Uterus (tissue), 4 donors: Measurements from ENCODE around the gene INS. TPM values are rescaled to one million over a fixed set of nuclear protein-coding genes. Genes with fewer than 3 reads are reported as not detected.
A peak's percentile ranks its signal among the peaks of the same experiment; 100 is the strongest.

ENCODE experiments used
- DNase-seq, 2 donors: peaks; one replicate each; pipeline ENCODE4 v3.0.0-alpha.2; 2019 to 2020
- H3K27ac ChIP-seq, 2 donors: fragments of 200-600 bp; sonication (generic); 1 replicate in 1 of 2; 2 replicates in 1 of 2; pipeline ENCODE4 v1.5.1; 2016 to 2018
- H3K27me3 ChIP-seq, 2 donors: fragments of 200-600 bp; sonication (generic); one replicate each; pipeline ENCODE4 v1.5.1; 2018 to 2019; ENCODE audit warnings: control low read depth in 1 of 2
- H3K36me3 ChIP-seq, 2 donors: fragments of 200-600 bp; sonication (generic); one replicate each; pipeline ENCODE4 v1.5.1; 2019; ENCODE audit warnings: control low read depth in 1 of 2
- H3K4me1 ChIP-seq, 2 donors: fragments of 200-600 bp; sonication (generic); one replicate each; pipeline ENCODE4 v1.5.1; 2018 to 2019; ENCODE audit warnings: control low read depth in 1 of 2
- H3K4me3 ChIP-seq, 2 donors: fragments of 200-600 bp; sonication (generic); 1 replicate in 1 of 2; 2 replicates in 1 of 2; pipeline ENCODE4 v1.5.1; 2018 to 2019; ENCODE audit warnings: mild to moderate bottlenecking in 1 of 2
- H3K9me3 ChIP-seq, 2 donors: fragments of 200-600 bp; sonication (generic); one replicate each; pipeline ENCODE4 v1.5.1; 2019; ENCODE audit warnings: control low read depth in 1 of 2
- POLR2A ChIP-seq, 2 donors: fragments of 450-650 bp; IDR thresholded peaks; one replicate each; pipeline ENCODE4 v1.6.1; 2016; ENCODE audit warnings: antibody characterized with exemption in 2 of 2, mild to moderate bottlenecking in 1 of 2, moderate library complexity in 1 of 2
- intact Hi-C: fragments of 100-400 bp; cut with DNase I; formaldehyde crosslinking; loops from one replicate; pipeline ENCODE4 v1.15.1; 2023; ENCODE audit warnings: low total_unique reads
- total RNA-seq, 4 donors: library from RNA; depleted of rRNA in 3 of 4; stranded (reverse); fragments of >200 nt in 3 of 4; gene quantifications; one replicate each; pipeline versions ENCODE4 v1.1.0 to v1.2.4, GENCODE V29; 2014 to 2023
- TF ChIP-seq, protein P1 (sequence below), 4 experiments: fragments of 200-600 bp in 2 of 4; fragments of 450-650 bp in 2 of 4; sonication (generic) in 2 of 4; IDR thresholded peaks; one replicate each; pipeline ENCODE4 v1.5.1; 2016 to 2019; ENCODE audit warnings: antibody characterized with exemption in 4 of 4, mild to moderate bottlenecking in 2 of 4, moderate library complexity in 1 of 4
- donor health status: DM: yes; HTN: yes; CAD: no.

INS gene
- total RNA-seq, 4 donors from 2014 or later, result not detected

GRCh38 chr11:2198621-2199365, 37.8 kb upstream of the INS start:
- Histone ChIP-seq H3K4me3 (no peak overlapping the region), H3K36me3 (no peaks in the 10 kb centered on the region), H3K4me1 (no peaks in the 10 kb centered on the region), H3K9me3 (no peaks in the 10 kb centered on the region), H3K27me3 (no peaks in the 10 kb centered on the region), H3K27ac (no peak overlapping the region)
- intact Hi-C loops, result loop anchor here (10.0 kb wide), 1 partner anchor 106 kb away; the partner anchor contains the start of genes C11orf21 and TSPAN32
- no peak for DNase-seq
- TF ChIP-seq, protein P1, sequence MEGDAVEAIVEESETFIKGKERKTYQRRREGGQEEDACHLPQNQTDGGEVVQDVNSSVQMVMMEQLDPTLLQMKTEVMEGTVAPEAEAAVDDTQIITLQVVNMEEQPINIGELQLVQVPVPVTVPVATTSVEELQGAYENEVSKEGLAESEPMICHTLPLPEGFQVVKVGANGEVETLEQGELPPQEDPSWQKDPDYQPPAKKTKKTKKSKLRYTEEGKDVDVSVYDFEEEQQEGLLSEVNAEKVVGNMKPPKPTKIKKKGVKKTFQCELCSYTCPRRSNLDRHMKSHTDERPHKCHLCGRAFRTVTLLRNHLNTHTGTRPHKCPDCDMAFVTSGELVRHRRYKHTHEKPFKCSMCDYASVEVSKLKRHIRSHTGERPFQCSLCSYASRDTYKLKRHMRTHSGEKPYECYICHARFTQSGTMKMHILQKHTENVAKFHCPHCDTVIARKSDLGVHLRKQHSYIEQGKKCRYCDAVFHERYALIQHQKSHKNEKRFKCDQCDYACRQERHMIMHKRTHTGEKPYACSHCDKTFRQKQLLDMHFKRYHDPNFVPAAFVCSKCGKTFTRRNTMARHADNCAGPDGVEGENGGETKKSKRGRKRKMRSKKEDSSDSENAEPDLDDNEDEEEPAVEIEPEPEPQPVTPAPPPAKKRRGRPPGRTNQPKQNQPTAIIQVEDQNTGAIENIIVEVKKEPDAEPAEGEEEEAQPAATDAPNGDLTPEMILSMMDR (IDR thresholded peaks at IDR 0.05), result no peak
- no peak for TF ChIP-seq POLR2A (IDR thresholded peaks at IDR 0.05)

- intact Hi-C loops, result loop anchor here (2.0 to 10.0 kb wide), 2 partner anchors 107 to 227 kb away; partner anchors contain the start of genes C11orf21 and TSPAN32
- H3K27ac ChIP-seq, result no peak overlapping the region
- H3K27me3 ChIP-seq, result no peaks in the 10 kb centered on the region
- no peak for DNase-seq
- no peak overlapping the region for H3K4me3 ChIP-seq
- no peaks in the 10 kb centered on the region for H3K4me1 ChIP-seq
- H3K36me3 ChIP-seq, result no peaks in the 10 kb centered on the region
- H3K9me3 ChIP-seq, result no peaks in the 10 kb centered on the region
- TF ChIP-seq POLR2A (IDR thresholded peaks at IDR 0.05), result no peak
- TF ChIP-seq, protein P1 (IDR thresholded peaks at IDR 0.05), result no peak
Observed at GRCh38 chr11:2197771-2198520, 36.9 kb upstream of the INS start.

DNA sequence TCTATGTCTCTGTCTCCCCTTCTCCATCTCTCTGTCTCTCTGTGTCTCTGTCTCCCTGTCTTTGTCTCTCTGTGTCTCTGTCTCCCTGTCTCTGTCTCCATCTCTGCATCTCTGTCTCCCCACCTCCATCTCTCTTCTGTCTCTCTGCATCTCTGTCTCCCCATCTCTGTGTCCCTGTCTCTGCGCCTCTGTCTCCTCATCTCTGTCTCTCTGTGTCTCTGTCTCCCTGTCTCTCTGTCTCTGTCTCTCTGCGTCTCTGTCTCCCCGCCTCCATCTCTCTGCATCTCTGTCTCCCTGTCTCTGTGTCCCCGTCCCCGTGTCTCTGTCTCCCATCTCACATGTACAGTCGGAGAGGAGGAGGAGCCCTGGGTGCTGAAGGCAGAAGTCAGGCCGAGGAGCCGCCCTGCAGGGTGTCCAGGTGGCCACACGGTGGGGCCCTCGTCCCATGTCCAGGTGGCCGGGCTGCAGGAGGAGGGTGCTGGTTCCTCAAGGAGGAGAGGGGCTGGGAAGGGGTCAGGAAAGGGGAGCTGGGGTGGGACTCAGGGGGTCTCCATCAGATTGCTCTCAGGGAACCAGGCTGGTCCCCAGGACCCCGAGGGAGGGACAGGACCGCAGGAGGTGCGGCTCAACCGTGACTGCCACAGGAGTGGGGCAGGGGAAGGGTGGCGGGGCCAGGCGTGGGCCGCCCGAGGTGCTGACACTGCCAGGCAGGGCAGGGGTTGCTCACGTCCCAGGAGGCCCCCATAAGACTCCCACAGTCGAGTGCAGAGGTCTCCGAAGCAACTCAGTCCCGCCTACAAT, 36.2 kb upstream of the INS start:
- H3K9me3 ChIP-seq, result no peaks in the 10 kb centered on the region
- no peaks in the 10 kb centered on the region for H3K27me3 ChIP-seq
- intact Hi-C loops, result loop anchor here (2.0 to 10.0 kb wide), 2 partner anchors 108 to 228 kb away; partner anchors contain the start of genes C11orf21 and TSPAN32
- H3K4me3 ChIP-seq, result no peak overlapping the region
- no peaks in the 10 kb centered on the region for H3K36me3 ChIP-seq
- H3K27ac ChIP-seq, result no peak overlapping the region
- TF ChIP-seq POLR2A (IDR thresholded peaks at IDR 0.05), result no peak
- TF ChIP-seq, protein P1 (IDR thresholded peaks at IDR 0.05), result peak; percentile 87 to 98 (median 94)
- H3K4me1 ChIP-seq, result no peaks in the 10 kb centered on the region
- DNase-seq, result peak; percentile 76 to 83

GRCh38 chr11:2195756-2196088, 34.7 kb upstream of the INS start:
- no peaks in the 10 kb centered on the region for H3K9me3 ChIP-seq
- H3K36me3 ChIP-seq, result no peaks in the 10 kb centered on the region
- no peak for TF ChIP-seq POLR2A (IDR thresholded peaks at IDR 0.05)
- TF ChIP-seq, protein P1 (IDR thresholded peaks at IDR 0.05), result no peak
- H3K4me3 ChIP-seq, result no peak overlapping the region
- no peaks in the 10 kb centered on the region for H3K27me3 ChIP-seq
- intact Hi-C loops, result loop anchor here (2.0 to 10.0 kb wide), 2 partner anchors 109 to 229 kb away; partner anchors contain the start of genes C11orf21 and TSPAN32
- no peak overlapping the region for H3K27ac ChIP-seq
- H3K4me1 ChIP-seq, result no peaks in the 10 kb centered on the region
- DNase-seq, result no peak
